ENCODE measurements around the gene ISG20. TPM values are rescaled to one million over a fixed set of nuclear protein-coding genes. Genes with fewer than 3 reads are reported as not detected.

Gene ISG20
- total RNA-seq, 6 donors from 2014 or later, result 41.3 to 119 (median 67.0) TPM

- DNase-seq (no peak), ATAC-seq (ENCODE audit: low FRiP score in 2 of 2) (no peak)
- H3K36me3 ChIP-seq, result peaks cover 0 to 27% (median 6%) of the 10 kb centered on the region in 4 donors
- TF ChIP-seq EP300 (IDR thresholded peaks at IDR 0.05), result no peak
- peaks cover 39 to 65% (median 52%) of the 10 kb centered on the region in 4 donors for H3K4me1 ChIP-seq
- H3K27me3 ChIP-seq, result no peaks in the 10 kb centered on the region
- H3K27ac ChIP-seq, result peak overlapping the region; percentile 8 to 67 (median 36)
- WGBS, 2 donors, result 88 to 97% methylated on average over 2 of the region's 2 CpGs
- H3K9me3 ChIP-seq, result no peaks in the 10 kb centered on the region
- no peak overlapping the region for H3K4me3 ChIP-seq
These were observed 4.4 kb upstream of the ISG20 start for GRCh38 chr15:88634449-88634848.

DNA sequence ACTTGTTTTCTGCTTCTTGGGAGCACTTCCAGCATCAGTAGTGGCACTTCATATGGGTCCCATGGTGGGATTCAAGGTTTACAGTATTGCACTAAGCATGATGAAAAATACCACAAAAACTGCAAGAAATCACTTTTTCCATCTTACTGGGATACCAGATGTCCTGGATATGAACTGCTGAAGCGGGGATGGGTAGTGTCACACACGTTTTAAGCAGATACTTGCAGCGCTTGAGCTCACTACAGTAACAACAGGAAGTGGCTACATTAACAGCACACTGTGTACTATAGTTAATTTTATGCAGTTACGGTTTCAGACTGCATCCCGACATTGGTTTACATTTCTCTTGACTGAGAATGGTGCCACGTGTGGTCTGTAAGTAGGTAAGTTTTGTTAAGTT, 3.5 kb upstream of the ISG20 start:
- Histone ChIP-seq H3K27me3 (no peaks in the 10 kb centered on the region), H3K4me3 (no peak overlapping the region), H3K36me3 (peaks cover 0 to 18% (median 2%) of the 10 kb centered on the region in 4 donors), H3K4me1 (peaks cover 41 to 65% (median 54%) of the 10 kb centered on the region in 4 donors), H3K27ac (peak overlapping the region; percentile 49 to 99 (median 96)), H3K9me3 (no peaks in the 10 kb centered on the region)
- peak in 1 of 2 donors; percentile 40 for TF ChIP-seq POLR2AphosphoS5 (IDR thresholded peaks at IDR 0.05)
- peak in 3 of 4 donors; percentile 30 to 88 (median 78) for TF ChIP-seq EP300 (IDR thresholded peaks at IDR 0.05)
- TF ChIP-seq POLR2A (IDR thresholded peaks at IDR 0.05), result peak in 1 of 4 donors; percentile 47
- TF ChIP-seq, protein P1, sequence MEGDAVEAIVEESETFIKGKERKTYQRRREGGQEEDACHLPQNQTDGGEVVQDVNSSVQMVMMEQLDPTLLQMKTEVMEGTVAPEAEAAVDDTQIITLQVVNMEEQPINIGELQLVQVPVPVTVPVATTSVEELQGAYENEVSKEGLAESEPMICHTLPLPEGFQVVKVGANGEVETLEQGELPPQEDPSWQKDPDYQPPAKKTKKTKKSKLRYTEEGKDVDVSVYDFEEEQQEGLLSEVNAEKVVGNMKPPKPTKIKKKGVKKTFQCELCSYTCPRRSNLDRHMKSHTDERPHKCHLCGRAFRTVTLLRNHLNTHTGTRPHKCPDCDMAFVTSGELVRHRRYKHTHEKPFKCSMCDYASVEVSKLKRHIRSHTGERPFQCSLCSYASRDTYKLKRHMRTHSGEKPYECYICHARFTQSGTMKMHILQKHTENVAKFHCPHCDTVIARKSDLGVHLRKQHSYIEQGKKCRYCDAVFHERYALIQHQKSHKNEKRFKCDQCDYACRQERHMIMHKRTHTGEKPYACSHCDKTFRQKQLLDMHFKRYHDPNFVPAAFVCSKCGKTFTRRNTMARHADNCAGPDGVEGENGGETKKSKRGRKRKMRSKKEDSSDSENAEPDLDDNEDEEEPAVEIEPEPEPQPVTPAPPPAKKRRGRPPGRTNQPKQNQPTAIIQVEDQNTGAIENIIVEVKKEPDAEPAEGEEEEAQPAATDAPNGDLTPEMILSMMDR (IDR thresholded peaks at IDR 0.05), result no peak
- WGBS, 2 donors, result 49 to 53% methylated on average over 6 of the region's 6 CpGs
- no peak for DNase-seq
- ATAC-seq (ENCODE audit: low FRiP score in 2 of 2), result no peak

- H3K27me3 ChIP-seq, result no peaks in the 10 kb centered on the region
- H3K4me1 ChIP-seq, result peaks cover 41 to 65% (median 54%) of the 10 kb centered on the region in 4 donors
- no peaks in the 10 kb centered on the region for H3K9me3 ChIP-seq
- peak in 1 of 2 donors; percentile 2 for ATAC-seq (ENCODE audit: low FRiP score in 2 of 2)
- peak in 1 of 4 donors; percentile 32 for TF ChIP-seq EP300 (IDR thresholded peaks at IDR 0.05)
- TF ChIP-seq, protein P1 (IDR thresholded peaks at IDR 0.05), result no peak
- TF ChIP-seq POLR2A (IDR thresholded peaks at IDR 0.05), result peak in 2 of 4 donors; percentile 25 to 75
- peak in 1 of 2 donors; percentile 45 for TF ChIP-seq POLR2AphosphoS5 (IDR thresholded peaks at IDR 0.05)
- peaks cover 0 to 12% (median 0%) of the 10 kb centered on the region in 4 donors for H3K36me3 ChIP-seq
- WGBS, 2 donors, result 79 to 83% methylated on average over 11 of the region's 11 CpGs
- DNase-seq, result peak in 1 of 2 donors; percentile 60
- H3K4me3 ChIP-seq, result peak overlapping the region in 1 of 4 donors; percentile 1
- peak overlapping the region; percentile 49 to 99 (median 96) for H3K27ac ChIP-seq
These were observed 2.8 kb upstream of the ISG20 start for GRCh38 chr15:88636050-88636449.

DNA sequence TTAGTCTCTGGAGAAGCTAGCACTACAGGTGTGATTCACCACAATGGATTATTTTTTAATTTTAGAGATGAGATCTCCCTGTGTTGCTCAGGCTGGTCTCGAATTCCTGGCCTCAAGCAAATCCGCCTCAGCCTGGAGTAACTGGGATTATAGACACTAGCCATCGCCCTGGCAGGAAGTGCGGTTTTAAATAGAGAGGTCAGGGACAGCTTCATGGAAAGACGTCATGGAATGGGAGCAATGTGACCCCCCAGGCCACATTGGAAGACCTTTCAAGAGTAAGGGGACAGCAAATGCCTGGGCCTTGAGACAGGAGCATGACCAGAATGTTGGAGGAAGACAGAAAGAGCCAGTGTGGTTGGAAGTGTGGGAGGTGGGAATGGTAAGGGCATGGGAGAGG, 2.2 kb upstream of the ISG20 start:
- no peak for TF ChIP-seq POLR2A (IDR thresholded peaks at IDR 0.05)
- no peak for TF ChIP-seq POLR2AphosphoS5 (IDR thresholded peaks at IDR 0.05)
- TF ChIP-seq, protein P1 (IDR thresholded peaks at IDR 0.05), result no peak
- no peak for TF ChIP-seq EP300 (IDR thresholded peaks at IDR 0.05)
- Histone ChIP-seq H3K4me3 (no peak overlapping the region), H3K27ac (peak overlapping the region; percentile 49 to 99 (median 96)), H3K9me3 (no peaks in the 10 kb centered on the region), H3K27me3 (no peaks in the 10 kb centered on the region), H3K36me3 (peaks cover 0 to 10% (median 0%) of the 10 kb centered on the region in 4 donors), H3K4me1 (peaks cover 40 to 65% (median 54%) of the 10 kb centered on the region in 4 donors)
- ATAC-seq (ENCODE audit: low FRiP score in 2 of 2), result no peak
- 75 to 88% methylated on average over 5 of the region's 5 CpGs for WGBS, 2 donors
- no peak for DNase-seq

GRCh38 chr15:88637436-88637835, 1.4 kb upstream of the ISG20 start:
- H3K9me3 ChIP-seq, result no peaks in the 10 kb centered on the region
- H3K27me3 ChIP-seq, result no peaks in the 10 kb centered on the region
- peaks cover 0 to 8% (median 0%) of the 10 kb centered on the region in 4 donors for H3K36me3 ChIP-seq
- peaks cover 40 to 63% (median 55%) of the 10 kb centered on the region in 4 donors for H3K4me1 ChIP-seq
- DNase-seq (no peak), ATAC-seq (ENCODE audit: low FRiP score in 2 of 2) (no peak)
- H3K27ac ChIP-seq, result peak overlapping the region; percentile 93 to 99 (median 96)
- TF ChIP-seq POLR2AphosphoS5 (IDR thresholded peaks at IDR 0.05) (no peak), EP300 (IDR thresholded peaks at IDR 0.05) (no peak), POLR2A (IDR thresholded peaks at IDR 0.05) (no peak)
- TF ChIP-seq, protein P1 (IDR thresholded peaks at IDR 0.05), result no peak
- H3K4me3 ChIP-seq, result no peak overlapping the region
- WGBS, 2 donors, result 78 to 83% methylated on average over 7 of the region's 7 CpGs
